GM20000 (cell line): ENCODE data around the gene UBR2.

Experiments
- DNase-seq: peaks from one replicate; pipeline ENCODE4 v3.0.0; 2012; ENCODE audit warnings: low spot score
- CTCF ChIP-seq: IDR thresholded peaks from 2 replicates; pipeline ENCODE4 v1.5.1; 2012; ENCODE audit warnings: mild to moderate bottlenecking, control low read depth; ENCODE audit errors: extremely low read depth, missing control alignments

The UBR2 gene

GRCh38 chr6:42624601-42625000, 60.8 kb downstream of the UBR2 start:
- no peak for DNase-seq
- no peak for TF ChIP-seq CTCF

DNA sequence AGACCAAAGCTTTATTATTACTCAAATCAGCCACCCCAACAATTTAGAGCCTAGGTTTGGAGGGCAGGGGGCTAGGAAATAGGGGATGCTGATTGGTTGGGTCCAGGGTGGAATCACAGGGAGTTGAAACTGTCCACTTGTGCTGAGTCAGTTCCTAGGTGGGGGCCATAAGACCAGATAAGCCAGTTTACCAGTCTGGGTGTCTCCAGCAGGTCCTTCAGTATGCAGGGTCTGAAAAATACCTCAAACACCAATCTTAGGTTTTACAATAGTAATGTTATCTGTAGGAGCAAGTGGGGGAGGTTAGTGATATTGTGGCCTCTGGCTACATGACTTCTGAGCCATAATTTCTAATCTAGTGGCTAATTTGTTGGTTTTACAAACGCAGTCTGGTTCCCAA, 63.2 kb downstream of the UBR2 start:
- no peak for TF ChIP-seq CTCF
- no peak for DNase-seq

DNA sequence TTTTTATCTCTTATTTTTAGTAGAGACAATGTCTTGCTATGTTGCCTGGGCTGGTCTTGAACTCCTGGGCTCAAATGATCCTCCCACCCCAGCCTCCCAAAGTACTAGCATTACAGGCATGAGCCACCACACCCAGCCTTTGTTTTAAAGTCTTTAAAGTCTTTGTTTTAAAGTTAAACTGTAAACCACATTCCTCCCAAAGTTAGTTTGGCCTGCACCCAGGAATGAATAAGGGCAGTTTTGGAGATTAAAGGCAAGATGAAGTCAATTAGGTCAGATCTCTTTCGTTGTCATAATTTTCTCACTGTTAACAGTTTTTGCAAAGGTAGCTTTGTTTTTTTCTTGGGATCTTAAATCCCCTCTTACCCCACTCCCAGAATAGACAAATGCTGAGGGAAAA, 63.8 kb downstream of the UBR2 start:
- DNase-seq = no peak
- no peak for TF ChIP-seq CTCF

DNA sequence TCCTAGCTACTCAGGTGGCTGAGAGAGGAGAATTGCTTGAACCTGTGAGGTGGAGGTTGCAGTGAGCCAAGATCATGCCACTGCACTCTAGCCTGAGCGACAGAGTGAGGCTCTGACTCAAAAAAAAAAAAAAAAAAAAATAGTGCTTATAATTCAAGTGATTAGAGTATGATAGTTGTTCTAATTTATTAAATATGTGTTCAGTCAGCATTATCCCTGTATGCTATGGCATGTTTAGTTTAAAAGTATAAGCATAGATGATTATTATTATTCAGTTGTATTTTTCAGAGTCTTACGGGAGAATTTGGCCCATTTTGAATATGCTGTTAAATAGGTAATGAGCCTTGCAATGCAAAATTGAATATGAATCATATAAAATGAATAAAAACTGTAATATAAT, 64.8 kb downstream of the UBR2 start:
- no peak for TF ChIP-seq CTCF
- DNase-seq = no peak

DNA sequence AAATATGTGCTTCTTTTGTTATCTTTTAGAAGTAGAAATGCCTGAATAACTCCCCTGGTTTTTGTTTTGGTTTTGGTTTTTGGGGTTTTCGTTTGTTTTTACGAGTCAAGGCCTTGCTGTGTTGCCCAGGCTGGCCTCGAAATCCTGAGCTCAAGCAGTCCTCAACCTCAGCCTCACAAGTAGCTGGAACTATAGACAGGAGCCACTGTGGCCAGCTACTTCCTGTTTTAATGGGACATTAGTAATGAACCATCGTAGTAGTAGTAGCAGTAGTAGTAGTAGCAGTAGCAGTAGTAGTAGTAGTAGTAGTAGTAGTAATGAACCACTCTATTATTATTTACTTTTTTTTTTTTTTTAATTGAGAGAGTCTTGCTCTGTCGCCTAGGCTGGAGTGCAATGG, 66.0 kb downstream of the UBR2 start:
- DNase-seq = no peak
- no peak for TF ChIP-seq CTCF

GRCh38 chr6:42637681-42638080, 73.9 kb downstream of the UBR2 start:
- TF ChIP-seq CTCF = no peak
- DNase-seq = peak; percentile 10

GRCh38 chr6:42642794-42643193, 79.0 kb downstream of the UBR2 start:
- TF ChIP-seq CTCF = no peak
- DNase-seq = no peak
